HTERT RPE-1 (cell line): Measurements from ENCODE around the gene SEMA3A.

Source experiments
- in situ Hi-C: fragments of 300-500 bp; cut with MboI; formaldehyde crosslinking; loops from 4 replicates; pipeline ENCODE4 v1.14.3; 2020; ENCODE audit warnings: low sequenced_read_pairs

SEMA3A gene

GRCh38 chr7:84022684-84023308 is 171.8 kb downstream of the SEMA3A start:
- in situ Hi-C loops, result no loop called here

GRCh38 chr7:84022009-84022408 is 172.6 kb downstream of the SEMA3A start:
- in situ Hi-C loops, result no loop called here

GRCh38 chr7:84021292-84021908 is 173.2 kb downstream of the SEMA3A start:
- in situ Hi-C loops, result no loop called here

- in situ Hi-C loops, result no loop called here
Measured at GRCh38 chr7:84017651-84018050, 176.9 kb downstream of the SEMA3A start.

- in situ Hi-C loops, result no loop called here
Measured at GRCh38 chr7:84013616-84014240, 180.9 kb downstream of the SEMA3A start.

GRCh38 chr7:84009782-84010181 is 184.8 kb downstream of the SEMA3A start:
- in situ Hi-C loops, result no loop called here

- in situ Hi-C loops, result no loop called here
Measured at GRCh38 chr7:84009051-84009450, 185.5 kb downstream of the SEMA3A start.

- in situ Hi-C loops, result no loop called here
Measured at GRCh38 chr7:84003191-84003590, 191.4 kb downstream of the SEMA3A start.

- in situ Hi-C loops, result no loop called here
Measured at GRCh38 chr7:84002348-84002747, 192.2 kb downstream of the SEMA3A start.

- in situ Hi-C loops, result no loop called here
Measured at GRCh38 chr7:83996879-83997278, 197.7 kb downstream of the SEMA3A start.

GRCh38 chr7:83987764-83988163 is 206.8 kb downstream of the SEMA3A start:
- in situ Hi-C loops, result no loop called here

GRCh38 chr7:83985821-83986220 is 208.8 kb downstream of the SEMA3A start:
- in situ Hi-C loops, result no loop called here

- in situ Hi-C loops, result no loop called here
Measured at GRCh38 chr7:83984591-83984990, 210.0 kb downstream of the SEMA3A start.

- in situ Hi-C loops, result no loop called here
Measured at GRCh38 chr7:83984076-83984475, 210.5 kb downstream of the SEMA3A start.

GRCh38 chr7:83983606-83984005 is 211.0 kb downstream of the SEMA3A start:
- in situ Hi-C loops, result no loop called here

GRCh38 chr7:83976302-83976701 is 218.3 kb downstream of the SEMA3A start:
- in situ Hi-C loops, result no loop called here

- in situ Hi-C loops, result no loop called here
Measured at GRCh38 chr7:83970081-83970480, 224.5 kb downstream of the SEMA3A start.

GRCh38 chr7:83964318-83964717 is 230.3 kb downstream of the SEMA3A start:
- in situ Hi-C loops, result no loop called here

GRCh38 chr7:83957333-83957732 is 237.3 kb downstream of the SEMA3A start:
- in situ Hi-C loops, result no loop called here

GRCh38 chr7:83956104-83956503 is 238.5 kb downstream of the SEMA3A start:
- in situ Hi-C loops, result no loop called here

- in situ Hi-C loops, result no loop called here
Measured at GRCh38 chr7:83952236-83952635, 242.4 kb downstream of the SEMA3A start.

GRCh38 chr7:83947260-83947659 is 247.3 kb downstream of the SEMA3A start:
- in situ Hi-C loops, result no loop called here
